ENCODE measurements around the gene BCL11A. TPM values are rescaled to one million over a fixed set of nuclear protein-coding genes. Genes with fewer than 3 reads are reported as not detected.

BCL11A gene
- total RNA-seq, 4 donors from 2014 or later = 0.22 TPM; not detected in 3

DNA sequence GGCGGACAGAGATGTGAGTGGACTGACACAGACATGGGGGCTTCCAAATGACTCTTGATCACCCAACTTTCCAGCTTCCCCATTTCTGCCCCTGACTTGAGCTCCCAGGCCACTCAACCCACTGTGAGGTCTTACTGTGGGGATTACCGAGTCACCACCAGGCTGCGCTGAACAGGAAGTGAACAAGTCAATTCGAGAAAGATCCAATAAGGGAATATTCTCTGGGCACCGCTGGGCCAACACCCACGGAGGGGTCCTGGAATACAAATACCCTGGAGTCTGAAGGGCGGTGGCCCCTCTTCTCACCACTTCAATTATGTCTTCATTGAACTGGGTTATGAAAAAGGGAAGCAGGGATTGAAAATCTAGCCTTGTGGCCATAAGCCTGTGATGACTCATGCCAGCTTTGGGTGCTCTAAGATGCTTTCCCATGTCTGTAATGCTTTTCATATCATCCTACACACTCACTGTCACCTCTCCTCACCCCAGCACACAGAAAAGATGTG lies 37.7 kb downstream of the BCL11A start:
- TF ChIP-seq POLR2A (IDR thresholded peaks at IDR 0.05) (no peak), EP300 (IDR thresholded peaks at IDR 0.05) (no peak)
- TF ChIP-seq, protein P1, sequence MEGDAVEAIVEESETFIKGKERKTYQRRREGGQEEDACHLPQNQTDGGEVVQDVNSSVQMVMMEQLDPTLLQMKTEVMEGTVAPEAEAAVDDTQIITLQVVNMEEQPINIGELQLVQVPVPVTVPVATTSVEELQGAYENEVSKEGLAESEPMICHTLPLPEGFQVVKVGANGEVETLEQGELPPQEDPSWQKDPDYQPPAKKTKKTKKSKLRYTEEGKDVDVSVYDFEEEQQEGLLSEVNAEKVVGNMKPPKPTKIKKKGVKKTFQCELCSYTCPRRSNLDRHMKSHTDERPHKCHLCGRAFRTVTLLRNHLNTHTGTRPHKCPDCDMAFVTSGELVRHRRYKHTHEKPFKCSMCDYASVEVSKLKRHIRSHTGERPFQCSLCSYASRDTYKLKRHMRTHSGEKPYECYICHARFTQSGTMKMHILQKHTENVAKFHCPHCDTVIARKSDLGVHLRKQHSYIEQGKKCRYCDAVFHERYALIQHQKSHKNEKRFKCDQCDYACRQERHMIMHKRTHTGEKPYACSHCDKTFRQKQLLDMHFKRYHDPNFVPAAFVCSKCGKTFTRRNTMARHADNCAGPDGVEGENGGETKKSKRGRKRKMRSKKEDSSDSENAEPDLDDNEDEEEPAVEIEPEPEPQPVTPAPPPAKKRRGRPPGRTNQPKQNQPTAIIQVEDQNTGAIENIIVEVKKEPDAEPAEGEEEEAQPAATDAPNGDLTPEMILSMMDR (IDR thresholded peaks at IDR 0.05) = no peak
- DNase-seq (ENCODE audit: low spot score in 2 of 2) = no peak
- Histone ChIP-seq H3K9me3 (no peaks in the 10 kb centered on the region), H3K27me3 (no peaks in the 10 kb centered on the region), H3K36me3 (no peaks in the 10 kb centered on the region), H3K4me1 (peaks cover 0 to 9% (median 0%) of the 10 kb centered on the region in 4 donors), H3K4me3 (no peak overlapping the region), H3K27ac (no peak overlapping the region)
- WGBS, 2 donors = 67 to 80% methylated on average over 7 of the region's 7 CpGs

DNA sequence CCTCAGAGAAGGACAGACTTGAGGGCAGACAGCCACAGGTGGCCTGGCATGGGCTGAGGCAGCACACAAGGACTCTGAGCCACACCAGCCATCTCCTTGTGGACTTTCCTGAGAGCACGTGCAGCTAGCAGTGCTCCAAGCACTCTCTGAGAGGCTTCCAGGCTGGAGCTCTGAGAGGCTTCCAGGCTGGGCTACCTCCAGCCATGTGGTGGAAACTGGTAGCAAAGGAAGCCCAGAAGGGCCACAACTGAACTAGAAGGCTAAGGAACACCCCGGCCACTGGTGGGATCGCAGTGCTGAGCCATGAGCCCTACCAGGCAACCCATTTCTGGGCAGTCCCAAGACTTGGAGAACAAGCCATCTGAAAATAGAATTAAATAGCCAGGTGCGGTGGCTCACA lies 39.5 kb downstream of the BCL11A start:
- DNase-seq (ENCODE audit: low spot score in 2 of 2) = no peak
- H3K4me1 ChIP-seq = peaks cover 0 to 9% (median 0%) of the 10 kb centered on the region in 4 donors
- TF ChIP-seq, protein P1 (IDR thresholded peaks at IDR 0.05) = no peak
- no peak for TF ChIP-seq EP300 (IDR thresholded peaks at IDR 0.05)
- no peak for TF ChIP-seq POLR2A (IDR thresholded peaks at IDR 0.05)
- H3K4me3 ChIP-seq = no peak overlapping the region
- no peaks in the 10 kb centered on the region for H3K9me3 ChIP-seq
- no peaks in the 10 kb centered on the region for H3K36me3 ChIP-seq
- H3K27ac ChIP-seq = no peak overlapping the region
- WGBS, 2 donors = 83 to 96% methylated on average over 4 of the region's 4 CpGs
- no peaks in the 10 kb centered on the region for H3K27me3 ChIP-seq

DNA sequence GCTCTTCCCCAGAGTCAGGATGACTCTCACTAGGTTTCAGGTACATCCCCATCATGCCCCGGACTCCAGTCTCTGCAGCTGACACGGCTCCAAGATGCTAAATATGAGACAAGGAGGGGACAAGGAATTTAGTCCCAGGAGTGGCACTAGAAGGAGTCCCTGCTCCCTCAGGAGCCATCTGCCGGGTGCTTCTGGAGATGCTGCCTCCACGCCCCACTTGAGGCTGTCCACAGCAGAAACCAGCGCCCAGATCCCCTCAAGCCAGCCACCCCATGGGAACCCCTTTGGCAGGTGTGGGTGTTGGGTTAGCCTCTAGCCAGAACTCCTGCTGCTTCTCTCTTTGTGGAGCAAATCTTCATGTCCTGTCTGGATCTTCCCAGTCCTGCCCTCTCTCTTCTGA lies 40.3 kb downstream of the BCL11A start:
- Histone ChIP-seq H3K27ac (no peak overlapping the region), H3K27me3 (no peaks in the 10 kb centered on the region), H3K36me3 (no peaks in the 10 kb centered on the region), H3K9me3 (no peaks in the 10 kb centered on the region), H3K4me1 (peaks cover 0 to 9% (median 0%) of the 10 kb centered on the region in 4 donors), H3K4me3 (no peak overlapping the region)
- 97 to 99% methylated on average over 5 of the region's 5 CpGs for WGBS, 2 donors
- no peak for DNase-seq (ENCODE audit: low spot score in 2 of 2)
- TF ChIP-seq EP300 (IDR thresholded peaks at IDR 0.05) (no peak), POLR2A (IDR thresholded peaks at IDR 0.05) (no peak)
- TF ChIP-seq, protein P1 (IDR thresholded peaks at IDR 0.05) = no peak

DNA sequence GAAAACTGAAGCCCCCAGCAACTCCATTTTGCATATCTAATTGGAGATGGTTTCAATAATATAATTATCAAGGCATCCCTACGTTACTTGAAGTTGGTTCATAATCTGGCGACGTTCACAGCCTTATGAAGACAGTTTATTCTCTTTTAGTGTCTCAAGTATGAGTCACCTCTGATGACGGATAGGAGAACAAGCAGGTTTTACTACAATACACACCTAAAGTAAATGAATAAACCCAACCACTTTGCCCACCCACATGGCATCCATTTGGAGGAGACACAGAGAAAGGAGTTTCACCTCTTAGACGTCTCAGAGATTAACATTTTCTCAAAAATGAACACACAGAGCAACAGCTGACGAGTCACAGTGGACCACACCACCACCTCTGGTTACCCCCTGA lies 40.8 kb downstream of the BCL11A start:
- peaks cover 0 to 9% (median 0%) of the 10 kb centered on the region in 4 donors for H3K4me1 ChIP-seq
- H3K9me3 ChIP-seq = no peaks in the 10 kb centered on the region
- WGBS, 2 donors = 89 to 94% methylated on average over 6 of the region's 6 CpGs
- no peaks in the 10 kb centered on the region for H3K27me3 ChIP-seq
- H3K4me3 ChIP-seq = no peak overlapping the region
- H3K27ac ChIP-seq = no peak overlapping the region
- TF ChIP-seq, protein P1 (IDR thresholded peaks at IDR 0.05) = no peak
- TF ChIP-seq EP300 (IDR thresholded peaks at IDR 0.05) = no peak
- TF ChIP-seq POLR2A (IDR thresholded peaks at IDR 0.05) = no peak
- DNase-seq (ENCODE audit: low spot score in 2 of 2) = no peak
- no peaks in the 10 kb centered on the region for H3K36me3 ChIP-seq

DNA sequence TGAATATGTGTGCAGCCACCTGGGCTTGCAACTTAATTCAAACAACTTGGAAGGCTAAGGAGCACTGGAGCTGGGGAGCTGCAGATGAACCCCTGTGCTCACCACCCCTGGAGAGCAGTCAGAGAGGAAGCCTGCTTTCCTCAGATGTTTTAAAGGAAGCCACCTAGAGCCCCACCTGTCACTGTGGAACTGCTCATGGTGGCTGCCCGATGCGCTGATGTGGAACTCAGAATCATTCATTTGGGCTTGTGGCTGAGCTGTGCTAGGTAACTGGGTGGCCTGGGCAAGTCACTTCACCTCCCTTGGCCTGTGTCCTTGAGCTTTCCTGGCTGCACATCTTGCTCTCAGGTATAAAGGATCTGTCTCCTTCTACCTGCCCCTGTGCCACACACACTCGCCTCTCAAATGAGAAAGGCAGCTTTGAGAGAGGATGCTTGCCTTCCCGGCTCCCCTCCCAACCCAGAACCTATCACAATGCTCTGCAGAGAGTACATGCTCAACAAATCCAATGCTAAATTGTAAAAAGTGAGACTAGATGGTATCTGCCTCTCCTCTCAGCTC lies 41.3 kb downstream of the BCL11A start:
- no peak overlapping the region for H3K27ac ChIP-seq
- peaks cover 0 to 9% (median 0%) of the 10 kb centered on the region in 4 donors for H3K4me1 ChIP-seq
- no peak for TF ChIP-seq EP300 (IDR thresholded peaks at IDR 0.05)
- no peak for TF ChIP-seq POLR2A (IDR thresholded peaks at IDR 0.05)
- TF ChIP-seq, protein P1 (IDR thresholded peaks at IDR 0.05) = no peak
- 92 to 95% methylated on average over 4 of the region's 4 CpGs for WGBS, 2 donors
- no peaks in the 10 kb centered on the region for H3K9me3 ChIP-seq
- H3K27me3 ChIP-seq = no peaks in the 10 kb centered on the region
- no peak for DNase-seq (ENCODE audit: low spot score in 2 of 2)
- no peaks in the 10 kb centered on the region for H3K36me3 ChIP-seq
- no peak overlapping the region for H3K4me3 ChIP-seq
